GM18907 (cell line): ENCODE results near the gene ANO9.

ENCODE experiments used
- ATAC-seq: cut with Tn5 transposase; IDR thresholded peaks from one replicate; pipeline ENCODE4 v1.9.1; 2021; ENCODE audit warnings: mild to moderate bottlenecking, moderate library complexity; ENCODE audit not compliant: unreplicated experiment

The ANO9 gene

GRCh38 chr11:372809-373715 is 68.7 kb downstream of the ANO9 start:
- no peak for ATAC-seq

DNA sequence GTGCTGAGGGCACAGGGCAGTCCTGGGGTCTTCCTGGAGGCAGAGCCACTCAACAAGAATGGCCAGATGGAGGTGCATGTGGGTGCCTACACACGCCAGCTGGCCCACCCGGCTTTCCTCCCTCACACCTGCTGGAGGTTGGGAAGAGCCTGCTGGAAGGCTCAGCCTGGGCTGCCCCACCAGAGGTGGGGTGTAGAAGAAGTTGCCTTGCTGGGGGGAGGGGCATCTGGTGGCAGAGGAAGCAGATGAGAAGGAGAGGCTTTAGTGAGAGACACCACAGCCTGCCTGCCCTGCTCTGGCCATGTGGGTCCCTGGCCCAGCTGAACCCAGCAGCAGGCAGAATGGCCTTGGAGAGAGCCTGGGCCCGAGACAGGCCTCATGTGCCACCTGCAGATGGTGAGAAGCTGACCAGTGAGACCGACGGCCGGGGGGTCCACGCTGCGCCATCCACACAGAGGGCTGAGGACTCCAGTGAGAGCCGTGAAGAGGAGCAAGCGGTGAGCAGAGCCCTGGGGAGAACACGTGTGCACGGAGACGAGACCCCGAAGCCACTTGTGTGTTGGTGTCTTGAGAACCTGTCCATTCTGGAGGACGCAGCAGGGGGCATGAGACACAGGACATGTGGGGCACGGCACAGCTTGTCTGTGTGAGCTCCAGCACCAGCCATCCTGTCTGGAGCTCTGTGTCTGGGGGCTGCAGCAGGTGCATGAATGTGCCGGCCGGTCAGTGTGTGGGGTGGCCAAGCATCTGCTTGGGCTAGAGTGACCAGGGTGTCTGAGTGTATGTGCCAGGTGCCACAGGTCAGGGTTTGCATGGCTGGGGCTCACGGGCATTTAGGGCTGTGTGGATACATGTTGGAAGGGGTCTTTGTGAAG is 69.9 kb downstream of the ANO9 start:
- ATAC-seq, result no peak

- ATAC-seq, result no peak
Observed at GRCh38 chr11:371051-371450, 70.8 kb downstream of the ANO9 start.

DNA sequence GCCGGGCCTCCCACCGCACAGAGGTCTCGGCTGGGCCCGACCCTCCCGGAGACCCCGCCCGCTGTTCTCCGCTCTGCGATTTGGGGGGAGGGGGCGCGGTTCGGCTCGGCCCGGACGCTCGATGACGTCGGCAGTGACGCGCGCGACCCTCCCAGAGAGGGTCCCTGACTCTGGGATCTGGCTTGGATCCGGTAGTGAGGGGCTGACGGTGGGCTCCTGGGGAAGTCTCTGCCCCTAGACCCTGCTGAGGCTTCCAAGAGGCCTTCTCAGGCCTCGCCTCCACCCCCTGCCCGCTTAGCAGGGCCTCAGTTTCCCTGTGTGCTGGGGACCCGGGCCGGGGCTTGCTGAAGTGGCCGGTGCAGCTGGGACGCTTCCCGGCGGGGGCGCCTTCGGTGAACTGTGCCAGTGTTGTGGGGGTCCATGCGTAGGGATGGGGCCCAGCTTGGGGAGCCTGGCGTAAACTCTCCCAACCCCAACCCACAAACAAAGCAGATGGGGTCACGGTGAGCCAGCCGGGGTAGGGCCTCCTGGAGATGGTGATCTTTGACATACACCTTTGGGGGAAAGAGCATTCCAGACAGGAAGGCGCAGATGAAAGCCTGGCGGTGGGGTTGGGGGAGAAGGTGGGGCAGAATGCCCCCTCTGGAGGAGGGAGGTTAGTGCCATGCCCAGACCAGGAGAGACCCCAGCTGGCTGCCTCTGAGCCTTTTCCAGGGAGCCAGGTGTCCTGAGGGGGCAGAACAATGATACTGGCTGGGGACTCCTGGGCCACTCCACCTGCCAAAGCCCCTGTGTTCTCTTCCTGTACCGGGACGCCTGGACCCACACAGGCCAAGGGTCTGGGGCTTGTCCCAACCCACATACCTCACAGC is 71.5 kb downstream of the ANO9 start:
- no peak for ATAC-seq

DNA sequence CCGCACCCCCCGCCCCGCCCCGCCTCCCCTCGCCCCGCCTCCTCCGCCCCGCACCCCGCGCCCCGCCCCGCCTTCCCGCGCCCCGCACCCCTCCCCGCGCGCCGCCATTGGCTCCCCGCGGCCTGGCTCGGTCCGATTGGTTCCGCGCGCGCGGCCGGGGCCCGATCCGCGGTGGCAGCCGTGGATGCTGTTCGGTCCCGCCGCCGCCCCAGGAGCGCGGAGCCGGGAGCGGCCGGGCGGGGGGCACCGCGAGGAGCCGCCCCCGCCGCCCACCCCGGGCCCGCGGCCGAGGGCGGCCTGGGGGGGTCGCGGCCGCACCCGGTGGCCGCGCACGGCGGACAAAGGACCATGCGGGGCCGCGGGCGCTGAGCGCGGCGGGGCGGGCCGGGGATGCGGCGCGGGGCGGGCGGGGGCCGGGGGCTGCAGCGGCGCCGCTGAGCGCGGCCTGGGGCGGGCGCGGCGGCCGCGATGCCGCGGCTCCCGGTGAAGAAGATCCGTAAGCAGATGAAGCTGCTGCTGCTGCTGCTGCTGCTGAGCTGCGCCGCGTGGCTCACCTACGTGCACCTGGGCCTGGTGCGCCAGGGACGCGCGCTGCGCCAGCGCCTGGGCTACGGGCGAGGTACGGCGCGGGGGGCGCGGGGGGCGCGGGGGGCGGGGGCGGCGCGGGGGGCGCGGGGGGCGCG is 72.3 kb downstream of the ANO9 start, which contains the start of gene B4GALNT4:
Gene B4GALNT4 (plus strand): TSS at position 164 of the 683 bp plus-strand sequence. CDS start 305 bp downstream, at position 469.
- no peak for ATAC-seq

DNA sequence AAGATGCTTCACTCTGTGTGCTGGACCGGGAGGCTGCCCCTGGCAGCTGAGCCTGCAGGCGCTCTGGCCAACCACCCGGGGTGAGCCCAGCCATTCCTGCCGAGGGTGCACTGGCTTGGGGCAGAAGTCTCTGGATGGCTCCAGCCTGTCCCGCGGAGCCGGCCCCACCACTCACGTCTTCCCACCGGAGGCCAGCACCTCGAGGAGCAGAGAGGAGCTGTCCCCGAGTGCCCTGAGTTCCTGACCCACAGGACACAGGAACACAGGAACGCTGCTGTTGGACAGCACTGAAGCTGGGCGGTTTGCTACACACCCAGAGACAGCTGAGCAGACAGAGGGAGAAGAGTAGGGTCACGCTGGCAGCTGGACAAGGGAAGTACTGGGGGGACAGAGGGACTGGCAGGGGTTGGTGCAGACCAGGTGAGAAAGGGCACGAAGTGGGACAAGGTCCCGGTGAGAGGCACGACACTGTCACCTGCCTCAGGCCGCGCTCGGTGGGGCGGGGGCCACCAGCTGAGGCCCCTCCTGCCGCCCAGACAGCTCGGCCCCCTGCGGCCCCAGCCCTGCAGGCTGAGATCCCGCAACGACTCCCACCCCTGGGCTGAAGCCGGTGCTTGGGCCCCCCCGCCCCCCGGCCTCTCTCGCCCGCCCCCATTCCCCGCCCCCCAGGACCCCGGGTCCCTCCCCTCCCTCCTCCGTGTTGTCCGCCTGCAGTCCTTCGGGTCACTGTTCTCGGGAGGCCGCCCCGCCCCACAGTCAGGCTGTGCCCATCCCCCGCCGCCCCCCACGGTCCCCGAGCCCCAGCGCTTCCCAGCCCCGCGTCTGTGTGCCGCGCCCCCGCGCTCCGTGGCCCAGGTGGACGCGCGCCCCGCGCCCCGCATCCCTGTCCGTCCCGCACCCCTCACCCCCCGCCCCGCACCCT is 73.1 kb downstream of the ANO9 start:
- ATAC-seq, result no peak

DNA sequence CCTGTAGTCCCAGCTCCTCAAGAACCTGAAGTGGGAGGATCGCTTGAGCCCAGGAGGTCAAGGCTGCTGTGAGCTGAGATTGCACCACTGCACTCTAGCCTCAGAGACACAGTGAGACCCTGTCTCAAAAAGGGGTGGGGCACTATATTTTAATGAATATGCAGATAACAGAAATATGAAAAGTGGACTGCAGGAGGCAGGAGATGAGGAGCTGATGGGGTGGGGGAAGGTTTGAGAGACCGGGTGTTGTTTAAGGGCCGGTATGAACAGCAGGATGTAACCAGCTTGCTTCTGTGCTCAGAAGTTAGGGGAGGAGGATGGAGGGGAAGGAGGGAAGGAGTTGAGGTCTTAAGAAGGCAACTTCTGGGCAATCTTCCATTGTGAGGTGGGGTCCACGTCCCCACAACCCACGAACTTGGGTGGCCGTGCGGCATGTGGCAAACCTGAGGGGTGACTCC is 73.8 kb downstream of the ANO9 start:
- no peak for ATAC-seq
